GM19452 (cell line): ENCODE data around the gene PSMC4.
A peak's percentile ranks its signal among the peaks of the same experiment; 100 is the strongest.

ENCODE experiments used
- ATAC-seq: cut with Tn5 transposase; IDR thresholded peaks from one replicate; pipeline ENCODE4 v1.9.1; 2021; ENCODE audit not compliant: unreplicated experiment

PSMC4 gene

DNA sequence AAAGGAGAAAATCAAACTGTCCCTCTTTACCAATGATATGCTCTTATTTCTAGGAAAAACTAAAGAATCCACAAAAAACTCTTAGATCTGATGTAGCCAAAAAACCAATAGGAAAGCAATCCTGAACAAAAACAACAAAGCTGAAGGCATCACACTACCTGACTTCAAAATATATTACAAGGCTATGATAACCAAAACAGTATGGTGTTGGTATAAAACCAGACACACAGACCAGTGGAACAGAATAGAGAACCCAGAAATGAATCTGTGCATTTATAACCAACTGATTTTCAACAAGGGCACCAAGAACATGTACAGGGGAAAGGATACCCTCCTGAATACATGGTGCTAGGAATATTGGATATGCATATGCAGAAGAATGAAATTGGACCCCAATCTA is 16.2 kb downstream of the PSMC4 start:
- ATAC-seq: no peak

DNA sequence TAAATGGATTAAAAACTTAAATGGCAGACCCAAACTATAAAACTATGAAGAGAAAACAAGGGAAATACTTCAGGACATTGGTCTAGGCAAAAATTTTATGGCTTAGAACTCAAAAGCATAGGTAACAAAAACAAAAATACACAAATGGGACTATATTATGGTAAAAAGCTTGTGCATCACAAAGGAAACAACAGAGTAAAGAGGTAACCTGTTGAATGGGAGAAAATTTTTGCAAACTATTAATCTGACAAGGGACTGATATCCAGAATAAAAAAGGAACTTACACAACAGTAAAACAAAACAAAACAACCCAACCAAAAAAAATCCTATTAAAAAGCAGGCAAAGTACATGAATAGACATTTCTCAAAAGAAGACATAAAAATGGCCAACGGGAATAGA is 16.6 kb downstream of the PSMC4 start:
- no peak for ATAC-seq

DNA sequence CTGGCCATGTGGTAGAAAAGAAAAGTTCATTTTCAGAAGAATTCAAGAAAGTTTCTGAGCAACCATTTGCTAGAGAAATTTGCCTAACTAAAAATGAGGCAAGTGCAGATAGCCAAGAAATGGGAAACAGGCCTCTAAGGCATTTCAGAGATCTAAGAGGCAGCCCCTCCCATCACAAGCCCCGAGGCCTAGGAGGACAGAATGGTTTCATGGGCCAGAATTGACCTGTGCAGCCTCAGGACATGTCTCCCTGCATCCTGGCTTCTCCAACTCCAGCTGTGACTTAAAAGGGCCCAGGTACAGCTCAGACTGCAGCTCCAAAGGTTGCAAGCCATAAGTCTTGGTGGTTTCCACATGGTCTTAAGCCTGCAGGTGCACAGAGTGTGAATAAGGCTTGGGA is 22.6 kb downstream of the PSMC4 start:
- no peak for ATAC-seq

DNA sequence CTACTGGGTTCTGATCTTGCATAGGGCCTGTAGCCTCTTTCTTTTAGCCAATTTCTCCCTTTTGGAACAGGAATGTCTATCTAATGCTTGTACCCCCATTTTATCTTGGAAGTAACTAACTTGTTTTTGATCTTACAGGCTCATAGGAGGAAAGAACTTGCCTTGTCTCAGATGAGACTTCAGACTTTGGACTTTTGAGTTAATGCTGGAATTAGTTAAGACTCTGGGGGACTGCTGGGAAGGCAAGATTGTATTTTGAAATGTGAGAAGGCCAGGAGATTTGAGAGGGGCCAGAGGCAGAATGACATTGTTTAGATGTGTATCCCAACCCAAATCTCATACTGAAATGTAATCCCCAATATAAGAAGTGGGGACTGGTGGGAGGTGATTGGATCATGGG is 23.4 kb downstream of the PSMC4 start:
- ATAC-seq: no peak

DNA sequence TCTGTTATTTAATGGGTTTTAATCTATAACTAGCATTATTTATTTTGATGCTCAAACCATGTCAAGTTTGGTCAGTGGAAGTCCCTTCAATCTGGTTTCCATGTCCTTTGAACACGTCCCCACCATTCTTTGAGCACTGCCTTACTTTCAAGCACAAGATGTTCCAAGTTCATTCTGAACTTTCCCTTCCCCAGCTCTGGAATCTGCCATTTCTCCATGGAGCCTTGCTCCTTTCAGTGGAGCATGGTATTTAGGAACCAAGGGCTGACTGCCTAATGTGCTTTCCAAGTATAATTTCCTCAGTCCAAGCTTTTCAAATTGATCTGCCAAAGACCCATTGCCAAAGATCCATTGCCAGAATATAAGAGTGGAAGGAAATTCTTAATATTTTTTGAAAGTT is 24.8 kb downstream of the PSMC4 start:
- ATAC-seq: no peak

DNA sequence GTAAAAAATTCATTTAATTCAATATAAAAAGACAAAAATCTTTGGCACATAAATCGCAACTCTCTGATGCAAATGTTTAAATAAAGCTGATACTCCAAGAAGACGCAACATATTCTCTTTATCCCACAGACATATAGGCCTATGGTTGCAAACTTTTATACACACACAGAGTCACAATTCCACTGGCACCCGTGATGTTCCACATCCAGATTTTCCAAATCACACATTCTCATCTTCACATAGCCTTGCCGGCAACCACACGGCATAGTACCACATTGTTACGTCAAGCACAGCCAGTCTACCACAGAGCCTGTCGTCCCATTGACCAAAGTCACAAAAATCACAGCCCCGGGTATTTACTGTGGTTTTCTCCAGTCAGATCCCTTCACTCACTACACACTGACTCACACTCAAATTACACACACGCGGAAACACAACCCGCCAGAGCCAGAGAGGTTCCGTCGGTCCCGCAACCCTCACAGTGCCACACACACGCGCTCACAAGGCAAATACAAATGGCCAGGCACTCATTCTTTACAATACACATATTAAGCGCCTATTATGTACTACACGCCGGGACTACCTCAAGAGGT is 25.3 kb downstream of the PSMC4 start:
- ATAC-seq: peak; percentile 21

DNA sequence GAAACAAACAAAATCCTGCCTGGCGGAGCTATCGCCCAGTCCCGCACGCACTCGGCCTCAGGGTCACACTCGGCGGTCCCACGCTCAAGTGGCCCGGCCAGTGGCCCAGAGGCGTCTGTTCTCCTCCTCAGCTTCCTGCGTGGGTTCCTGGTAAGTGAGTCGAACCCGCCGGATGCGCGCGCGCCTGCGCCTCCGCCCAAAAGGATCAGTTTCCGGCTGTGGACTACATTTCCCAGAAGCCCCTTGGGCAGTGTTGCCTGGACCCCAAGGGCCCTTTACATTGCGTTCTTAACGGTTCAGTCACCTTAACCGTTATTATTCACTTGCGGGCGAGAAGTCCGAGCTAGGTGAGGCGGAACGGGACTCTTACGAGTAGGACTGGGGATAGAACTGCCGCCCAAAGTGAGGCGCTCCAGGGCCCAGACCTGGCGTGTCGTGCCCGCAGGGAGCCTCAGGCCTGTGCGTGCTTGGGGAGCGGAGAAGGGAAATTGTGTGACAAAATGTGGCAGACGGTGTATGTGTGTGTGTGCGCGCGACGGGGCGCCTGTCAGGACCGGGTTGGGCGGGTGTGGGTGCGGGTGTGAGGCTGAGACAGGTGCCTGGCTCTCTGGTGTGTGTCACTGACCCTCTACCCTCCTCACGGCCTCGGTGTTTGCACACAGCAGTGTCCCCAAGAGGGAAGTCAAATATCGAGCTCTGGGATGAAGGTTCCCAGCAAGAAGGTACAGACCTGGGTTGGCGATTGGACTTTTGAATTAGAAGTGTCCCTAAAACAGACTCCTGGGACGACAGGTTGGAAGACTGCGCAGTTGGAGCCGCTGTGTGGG is 26.1 kb downstream of the PSMC4 start, which contains the start of gene ZNF546:
TSS of gene ZNF546 (plus strand) at position 250 of the 827 bp plus-strand sequence. CDS start 1,267 bp downstream, outside the sequence.
- peak; percentile 86 for ATAC-seq

DNA sequence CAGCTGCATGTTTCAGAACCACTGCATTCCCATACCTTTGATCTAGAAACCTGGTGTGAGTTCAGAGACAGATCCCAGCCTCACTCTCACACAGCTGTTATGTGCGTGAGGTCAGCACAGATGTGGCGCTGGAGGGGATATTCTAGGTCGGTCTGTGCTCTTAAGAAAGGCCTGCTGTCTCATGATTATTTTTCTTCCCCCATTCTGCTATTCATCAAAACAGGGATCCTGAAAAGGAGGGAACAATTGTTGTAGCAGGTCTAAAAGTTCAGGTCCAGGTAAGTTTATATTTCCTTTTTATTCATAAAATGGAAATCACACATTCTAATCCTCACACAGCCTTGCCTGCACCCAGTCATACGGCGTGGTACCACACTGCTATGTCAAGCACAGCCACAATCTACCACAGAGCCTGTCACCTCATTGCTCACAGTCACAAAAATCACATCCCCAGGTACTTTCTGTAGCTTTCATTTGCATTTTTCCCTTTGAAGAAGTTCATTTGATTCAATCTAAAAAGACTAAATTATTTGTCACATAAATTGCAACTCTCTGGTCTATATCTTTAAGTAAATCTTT is 26.8 kb downstream of the PSMC4 start:
- no peak for ATAC-seq

DNA sequence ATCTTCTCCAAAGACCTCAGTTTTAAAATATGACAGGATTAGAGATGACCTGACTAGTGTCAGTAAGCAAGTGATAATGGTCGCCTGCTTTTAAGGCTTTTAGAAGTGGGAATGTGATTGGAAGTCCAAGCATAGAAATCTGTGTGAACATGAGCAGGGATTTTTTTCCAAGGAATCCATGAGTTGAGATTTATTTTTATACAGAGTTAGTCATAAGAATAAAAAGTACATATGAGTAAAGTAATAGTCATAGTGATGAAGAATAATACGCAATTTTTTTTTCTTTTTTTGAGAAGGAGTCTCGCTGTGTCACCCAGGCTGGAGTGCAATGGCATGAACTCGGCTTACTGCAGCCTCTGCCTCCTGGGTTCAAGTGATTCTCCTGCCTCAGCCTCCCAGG is 27.5 kb downstream of the PSMC4 start:
- no peak for ATAC-seq

DNA sequence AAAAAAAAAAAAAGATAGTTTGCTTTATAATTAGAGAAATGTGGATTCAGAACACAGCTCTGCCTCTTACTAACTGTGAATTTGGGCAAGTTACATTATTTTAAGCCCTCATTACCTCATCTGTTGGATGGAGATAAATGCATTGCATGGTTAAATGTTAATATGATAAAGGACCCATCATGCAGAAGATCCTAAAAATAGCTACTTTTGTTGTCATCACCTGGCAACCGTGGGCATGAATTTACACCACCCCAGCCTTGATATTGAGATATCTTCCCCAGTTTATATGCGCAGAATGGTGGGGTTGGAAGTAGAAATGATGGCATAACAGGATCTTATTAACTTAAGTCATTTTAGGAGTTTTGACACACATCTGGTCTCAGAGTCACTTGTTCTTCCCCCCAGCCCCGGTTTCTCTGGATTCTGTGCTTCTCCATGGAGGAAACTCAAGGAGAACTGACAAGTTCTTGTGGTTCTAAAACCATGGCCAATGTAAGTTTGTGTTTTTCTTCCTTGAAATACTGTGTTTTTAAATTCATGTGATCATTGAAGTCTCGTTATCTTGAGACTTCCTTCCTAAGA is 34.8 kb downstream of the PSMC4 start:
- ATAC-seq: no peak

DNA sequence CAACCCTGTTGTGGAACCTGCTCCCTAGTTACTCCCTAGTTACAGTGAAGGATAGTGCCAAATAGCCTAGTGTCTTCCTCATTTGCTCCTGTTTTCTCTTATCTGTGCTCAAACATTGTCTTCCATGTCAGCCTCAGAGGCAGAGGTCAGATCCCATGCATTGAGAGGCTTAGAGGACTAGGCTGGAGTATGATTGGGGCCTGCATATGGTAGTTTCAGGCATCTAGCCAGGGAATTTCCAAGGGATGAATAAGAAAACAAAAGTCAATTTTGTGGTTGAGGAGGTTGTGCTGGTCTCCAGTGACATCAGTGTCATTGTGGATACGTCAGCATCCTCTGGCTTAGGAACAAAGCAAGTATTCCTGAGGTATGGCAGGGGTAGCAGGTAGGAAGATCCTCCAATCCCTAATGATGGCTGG is 35.3 kb downstream of the PSMC4 start:
- ATAC-seq: no peak

DNA sequence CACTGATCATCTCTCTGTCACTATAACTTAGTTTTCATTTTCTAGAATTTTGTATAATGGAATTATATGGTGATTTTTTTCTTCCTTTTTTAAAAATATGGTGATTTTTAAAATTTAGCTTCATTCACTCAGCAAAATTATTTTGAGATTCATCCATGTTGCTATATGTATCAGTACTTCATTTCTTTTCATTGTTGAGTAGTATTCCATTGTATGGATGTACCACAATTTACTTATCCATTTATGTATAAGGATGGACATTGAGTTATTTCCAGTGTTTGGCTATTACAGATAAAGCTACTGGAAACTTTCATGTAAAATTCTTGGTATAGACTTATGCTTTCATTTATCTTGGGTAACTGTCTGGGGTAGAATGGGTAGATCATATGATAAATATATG is 38.7 kb downstream of the PSMC4 start:
- ATAC-seq: no peak

DNA sequence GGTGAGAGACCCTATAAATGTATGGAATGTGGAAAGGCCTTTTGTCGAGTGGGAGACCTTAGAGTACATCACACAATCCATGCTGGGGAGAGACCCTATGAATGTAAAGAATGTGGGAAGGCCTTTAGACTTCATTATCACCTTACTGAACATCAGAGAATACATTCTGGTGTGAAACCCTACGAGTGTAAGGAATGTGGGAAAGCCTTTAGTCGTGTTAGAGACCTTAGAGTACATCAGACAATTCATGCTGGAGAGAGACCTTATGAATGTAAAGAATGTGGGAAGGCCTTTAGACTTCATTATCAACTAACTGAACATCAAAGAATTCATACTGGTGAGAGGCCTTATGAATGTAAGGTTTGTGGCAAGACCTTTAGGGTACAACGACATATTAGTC is 43.0 kb downstream of the PSMC4 start:
- ATAC-seq: no peak

DNA sequence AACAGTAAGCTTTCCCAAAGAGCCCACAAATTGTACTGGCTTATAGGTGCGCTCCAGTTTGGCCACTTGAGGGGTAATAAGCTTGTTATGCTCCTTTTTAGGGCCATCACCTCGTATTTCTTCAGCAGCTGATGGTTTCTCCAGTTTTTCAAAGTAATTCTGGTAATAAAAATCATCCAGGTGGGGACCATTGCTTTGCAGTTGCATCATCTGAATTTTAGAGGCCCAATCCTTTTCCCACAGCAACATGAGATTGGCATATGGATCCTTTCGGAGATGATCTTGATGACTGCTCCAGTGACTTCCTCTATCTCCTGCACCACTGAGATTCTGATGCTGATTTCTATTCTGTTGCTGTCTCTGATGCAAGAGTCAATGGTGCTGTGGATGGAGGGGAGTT is 53.0 kb downstream of the PSMC4 start:
- no peak for ATAC-seq

DNA sequence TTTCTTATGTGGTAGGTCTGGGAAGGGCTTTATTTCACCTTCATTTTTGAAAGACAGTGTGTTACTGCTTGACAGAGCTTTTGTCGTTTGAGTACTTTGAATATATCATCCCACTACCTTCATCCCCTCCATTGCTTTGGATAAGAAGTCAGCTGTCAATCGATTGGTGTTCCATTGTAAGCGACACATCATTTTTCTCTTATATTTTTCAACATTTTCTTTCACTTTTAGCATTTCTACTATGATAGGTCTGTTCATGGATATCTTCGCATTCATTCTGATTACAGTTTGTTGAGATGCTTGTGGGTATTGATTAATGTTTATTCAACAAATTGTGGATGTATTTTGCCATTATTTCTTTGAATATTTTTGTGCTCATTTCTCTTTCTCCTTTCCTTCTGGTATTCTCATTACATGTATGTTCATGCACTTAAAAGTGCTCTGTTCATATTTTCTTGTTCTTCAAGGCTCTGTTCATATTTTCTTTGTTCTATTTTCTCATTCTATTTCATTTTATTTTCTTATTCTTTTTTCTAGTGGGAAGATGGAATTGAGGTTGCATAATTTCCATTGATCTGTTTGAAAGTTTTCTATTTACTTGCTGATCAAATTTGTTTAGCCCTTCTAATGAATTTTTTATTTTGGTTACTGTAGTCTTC is 55.1 kb downstream of the PSMC4 start:
- no peak for ATAC-seq

DNA sequence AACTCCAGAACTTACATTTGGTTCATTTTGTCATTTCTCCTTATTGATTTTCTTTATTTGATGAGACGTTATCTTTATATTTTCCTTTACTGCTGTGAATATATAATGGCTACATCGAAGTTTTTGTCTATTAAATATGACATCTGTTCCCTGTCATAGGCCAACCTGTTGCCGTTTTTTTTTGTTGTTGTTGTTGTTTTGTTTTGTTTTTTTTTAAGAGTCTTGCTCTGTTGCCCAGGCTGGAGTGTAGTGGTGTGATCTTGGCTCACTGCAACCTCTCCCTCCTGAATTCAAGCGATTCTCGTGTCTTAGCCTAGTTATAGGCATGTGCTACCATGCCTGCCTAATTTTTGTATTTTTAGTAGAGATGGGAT is 55.6 kb downstream of the PSMC4 start:
- no peak for ATAC-seq
